ENCODE measurements around the gene FAM184B. TPM values are rescaled to one million over a fixed set of nuclear protein-coding genes. Genes with fewer than 3 reads are reported as not detected.

The FAM184B gene
- total and polyA plus RNA-seq, 2 experiments from 2014 or later, result 0.06 TPM; not detected in 1

DNA sequence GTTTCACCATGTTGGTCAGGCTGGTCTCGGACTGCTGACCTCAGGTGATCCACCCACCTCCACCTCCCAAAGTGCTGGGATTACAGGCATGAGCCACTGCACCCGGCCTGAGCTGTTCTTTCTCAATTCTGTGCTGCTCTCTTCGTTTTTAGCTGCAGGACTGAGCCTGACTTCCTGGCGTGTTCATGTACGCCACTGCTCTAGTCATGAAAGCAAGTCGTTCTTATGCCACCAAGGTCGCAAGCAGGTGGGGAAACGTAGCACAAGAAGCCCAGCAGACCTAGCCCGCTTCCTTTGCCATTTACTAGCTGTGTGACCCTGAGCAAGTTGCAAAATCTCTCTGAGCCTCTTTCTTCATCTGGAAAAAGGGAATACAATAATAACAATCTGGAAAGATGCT, 123.6 kb downstream of the FAM184B start:
- Histone ChIP-seq H3K9me3 (ENCODE audit: low read depth) (no peaks in the 10 kb centered on the region), H3F3A (ENCODE audit: insufficient read depth) (no peaks in the 10 kb centered on the region), H3K36me3 (ENCODE audit: low read depth) (no peaks in the 10 kb centered on the region), H2AFZ (no peak overlapping the region), H4K20me1 (ENCODE audit: insufficient read depth) (no peaks in the 10 kb centered on the region), H3K9me2 (ENCODE audit: insufficient read depth) (no peaks in the 10 kb centered on the region), H3K4me3 (no peak overlapping the region), H3K79me2 (ENCODE audit: insufficient read depth) (no peaks in the 10 kb centered on the region), H3K4me1 (ENCODE audit: insufficient read depth) (no peaks in the 10 kb centered on the region), H3K27ac (no peak overlapping the region), H3K4me2 (ENCODE audit: unreplicated experiment) (no peak overlapping the region), H3K9ac (no peak overlapping the region), H3K27me3 (replicated peaks; ENCODE audit: insufficient read depth) (0 out of 2 replicates have a peak, but pooled peaks cover 7% of the 10 kb centered on the region)
- 58 to 63% methylated on average over 9 of the region's 9 CpGs for WGBS, 2 experiments (ENCODE audit: low coverage in 1 of 2, low lambda C conversion rate in 2 of 2, missing lambda C conversion rate in 2 of 2)
- in situ Hi-C loops (cut with MboI), result no loop called here
- DNase-seq, result no peak
- no peak for TF ChIP-seq EZH2 (IDR thresholded peaks at IDR 0.05; ENCODE audit: insufficient read depth, poor library complexity, severe bottlenecking)
- TF ChIP-seq EZH2phosphoT487 (IDR thresholded peaks at IDR 0.05; ENCODE audit: insufficient read depth, low read depth), result no peak

DNA sequence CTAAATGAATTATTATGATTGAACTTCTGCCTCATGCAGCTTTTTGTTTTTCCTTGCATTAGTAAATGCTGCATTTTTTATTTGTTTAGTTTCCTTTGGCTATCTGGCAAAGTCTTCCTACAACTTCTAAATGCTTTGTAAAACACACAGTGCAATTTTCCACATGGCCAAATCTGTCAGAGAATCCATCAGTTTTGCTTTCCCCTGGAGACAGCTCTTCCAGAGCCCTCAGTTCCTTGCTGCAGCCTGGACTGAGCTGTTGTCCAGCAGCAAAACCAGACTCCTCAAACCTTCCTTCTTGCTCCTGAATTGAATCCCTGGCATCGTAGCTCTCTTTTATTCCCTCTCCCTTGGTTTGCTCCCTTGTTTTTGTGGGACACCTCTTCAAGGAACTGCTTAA, 124.3 kb downstream of the FAM184B start:
- WGBS, 2 experiments (ENCODE audit: low coverage in 1 of 2, low lambda C conversion rate in 2 of 2, missing lambda C conversion rate in 2 of 2), result 22 to 47% methylated on average over 1 of the region's 1 CpG
- TF ChIP-seq EZH2 (IDR thresholded peaks at IDR 0.05; ENCODE audit: insufficient read depth, poor library complexity, severe bottlenecking) (no peak), EZH2phosphoT487 (IDR thresholded peaks at IDR 0.05; ENCODE audit: insufficient read depth, low read depth) (no peak)

DNA sequence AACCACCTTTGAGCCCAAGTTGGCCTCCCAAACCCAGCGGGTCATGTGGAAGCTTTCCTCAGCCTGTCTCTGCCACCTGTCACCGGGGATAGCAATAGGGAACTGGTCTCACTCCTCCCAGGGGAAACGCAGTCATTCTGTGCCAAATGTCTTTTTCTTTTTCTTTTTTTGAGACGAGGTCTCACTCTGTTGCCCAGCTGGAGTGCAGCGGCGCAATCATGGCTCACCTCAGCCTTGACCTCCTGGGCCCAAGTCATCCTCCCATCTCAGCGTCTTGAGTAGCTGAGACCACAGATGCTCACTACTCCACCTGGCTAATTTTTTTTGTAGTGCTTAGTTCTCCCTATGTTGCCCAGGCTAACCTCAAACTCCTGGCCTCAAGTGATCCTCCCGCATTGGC, 126.7 kb downstream of the FAM184B start:
- Histone ChIP-seq H3K9me3 (ENCODE audit: low read depth) (no peaks in the 10 kb centered on the region), H3K9ac (no peak overlapping the region), H3K79me2 (ENCODE audit: insufficient read depth) (no peaks in the 10 kb centered on the region), H3K27ac (no peak overlapping the region), H3K4me3 (no peak overlapping the region), H3K4me1 (ENCODE audit: insufficient read depth) (no peaks in the 10 kb centered on the region), H3K27me3 (replicated peaks; ENCODE audit: insufficient read depth) (0 out of 2 replicates have a peak, but pooled peaks cover 7% of the 10 kb centered on the region), H3K4me2 (ENCODE audit: unreplicated experiment) (no peak overlapping the region), H4K20me1 (ENCODE audit: insufficient read depth) (no peaks in the 10 kb centered on the region), H2AFZ (no peak overlapping the region), H3K36me3 (ENCODE audit: low read depth) (no peaks in the 10 kb centered on the region), H3K9me2 (ENCODE audit: insufficient read depth) (no peaks in the 10 kb centered on the region), H3F3A (ENCODE audit: insufficient read depth) (no peaks in the 10 kb centered on the region)
- WGBS, 2 experiments (ENCODE audit: low coverage in 1 of 2, low lambda C conversion rate in 2 of 2, missing lambda C conversion rate in 2 of 2), result 74 to 75% methylated on average over 8 of the region's 8 CpGs
- TF ChIP-seq EZH2 (IDR thresholded peaks at IDR 0.05; ENCODE audit: insufficient read depth, poor library complexity, severe bottlenecking) (no peak), EZH2phosphoT487 (IDR thresholded peaks at IDR 0.05; ENCODE audit: insufficient read depth, low read depth) (no peak)
- no peak for DNase-seq
- in situ Hi-C loops (cut with MboI), result no loop called here

More for the DNA sequence above, 124.3 kb downstream of the FAM184B start:
- Histone ChIP-seq H3K9me2 (ENCODE audit: insufficient read depth) (no peaks in the 10 kb centered on the region), H3F3A (ENCODE audit: insufficient read depth) (no peaks in the 10 kb centered on the region), H3K4me2 (ENCODE audit: unreplicated experiment) (no peak overlapping the region), H3K9ac (no peak overlapping the region), H3K79me2 (ENCODE audit: insufficient read depth) (no peaks in the 10 kb centered on the region), H3K9me3 (ENCODE audit: low read depth) (no peaks in the 10 kb centered on the region), H3K27ac (no peak overlapping the region), H3K4me1 (ENCODE audit: insufficient read depth) (no peaks in the 10 kb centered on the region), H3K4me3 (no peak overlapping the region), H4K20me1 (ENCODE audit: insufficient read depth) (no peaks in the 10 kb centered on the region), H3K27me3 (replicated peaks; ENCODE audit: insufficient read depth) (0 out of 2 replicates have a peak, but pooled peaks cover 7% of the 10 kb centered on the region), H3K36me3 (ENCODE audit: low read depth) (no peaks in the 10 kb centered on the region), H2AFZ (no peak overlapping the region)
- in situ Hi-C loops (cut with MboI), result no loop called here
- no peak for DNase-seq

DNA sequence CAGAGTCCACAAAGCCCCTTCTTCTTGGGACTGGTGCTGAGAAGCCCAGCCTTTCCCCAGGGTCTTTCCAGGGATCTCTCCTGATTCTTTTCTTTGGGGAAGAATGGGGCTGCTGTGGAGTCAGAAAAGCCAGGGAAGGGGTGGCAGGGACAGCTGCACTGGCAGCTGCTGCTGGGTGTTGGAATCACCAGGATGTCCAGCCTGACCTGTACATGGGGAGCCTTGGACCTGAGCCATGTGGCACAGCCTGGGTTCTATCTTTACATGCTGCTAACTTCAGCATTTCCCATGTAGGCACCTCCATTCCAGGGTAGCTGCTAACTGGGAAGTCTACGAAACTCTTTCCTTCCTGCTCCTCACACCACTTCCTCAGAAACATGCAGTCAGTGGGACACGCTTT, 131.0 kb downstream of the FAM184B start:
- no peaks in the 10 kb centered on the region for H3K79me2 ChIP-seq (ENCODE audit: insufficient read depth)
- no peak overlapping the region for H3K27ac ChIP-seq
- DNase-seq, result no peak
- H3K4me1 ChIP-seq (ENCODE audit: insufficient read depth), result no peaks in the 10 kb centered on the region
- no peak overlapping the region for H2AFZ ChIP-seq
- no peaks in the 10 kb centered on the region for H3K9me3 ChIP-seq (ENCODE audit: low read depth)
- H3F3A ChIP-seq (ENCODE audit: insufficient read depth), result no peaks in the 10 kb centered on the region
- no peak overlapping the region for H3K4me2 ChIP-seq (ENCODE audit: unreplicated experiment)
- in situ Hi-C loops (cut with MboI), result no loop called here
- no peak overlapping the region for H3K4me3 ChIP-seq
- H4K20me1 ChIP-seq (ENCODE audit: insufficient read depth), result no peaks in the 10 kb centered on the region
- no peaks in the 10 kb centered on the region for H3K9me2 ChIP-seq (ENCODE audit: insufficient read depth)
- 68 to 74% methylated on average over 2 of the region's 2 CpGs for WGBS, 2 experiments (ENCODE audit: low coverage in 1 of 2, low lambda C conversion rate in 2 of 2, missing lambda C conversion rate in 2 of 2)
- TF ChIP-seq EZH2phosphoT487 (IDR thresholded peaks at IDR 0.05; ENCODE audit: insufficient read depth, low read depth), result no peak
- H3K36me3 ChIP-seq (ENCODE audit: low read depth), result no peaks in the 10 kb centered on the region
- no peaks in the 10 kb centered on the region for H3K27me3 ChIP-seq (replicated peaks; ENCODE audit: insufficient read depth)
- no peak overlapping the region for H3K9ac ChIP-seq

DNA sequence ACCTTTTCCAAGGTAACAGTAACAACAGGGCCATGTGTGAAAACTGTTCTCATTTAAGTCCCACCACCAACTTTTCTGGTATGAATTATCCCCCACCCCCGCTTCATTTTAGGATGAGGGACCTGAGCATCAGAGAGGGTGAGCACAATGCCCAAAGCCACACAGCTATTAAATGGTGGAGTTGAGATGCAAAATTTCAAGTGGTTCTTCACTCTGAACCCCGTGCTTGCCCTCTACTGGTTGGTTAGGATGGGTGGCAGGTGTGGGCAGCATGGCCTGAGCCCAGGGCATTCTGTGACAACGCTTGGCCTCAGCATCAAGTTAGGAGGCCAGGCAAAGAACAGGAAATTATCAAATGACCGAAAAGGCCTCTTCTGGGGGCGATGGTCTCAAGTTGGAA, 133.5 kb downstream of the FAM184B start:
- Histone ChIP-seq H3K27me3 (replicated peaks; ENCODE audit: insufficient read depth) (no peaks in the 10 kb centered on the region), H3K9ac (no peak overlapping the region), H3K36me3 (ENCODE audit: low read depth) (no peaks in the 10 kb centered on the region), H3K79me2 (ENCODE audit: insufficient read depth) (no peaks in the 10 kb centered on the region), H3K4me2 (ENCODE audit: unreplicated experiment) (no peak overlapping the region), H3K9me3 (ENCODE audit: low read depth) (no peaks in the 10 kb centered on the region), H2AFZ (no peak overlapping the region), H3F3A (ENCODE audit: insufficient read depth) (no peaks in the 10 kb centered on the region), H3K4me3 (no peak overlapping the region), H4K20me1 (ENCODE audit: insufficient read depth) (no peaks in the 10 kb centered on the region), H3K4me1 (ENCODE audit: insufficient read depth) (no peaks in the 10 kb centered on the region), H3K27ac (no peak overlapping the region), H3K9me2 (ENCODE audit: insufficient read depth) (no peaks in the 10 kb centered on the region)
- TF ChIP-seq EZH2phosphoT487 (IDR thresholded peaks at IDR 0.05; ENCODE audit: insufficient read depth, low read depth) (no peak), EZH2 (IDR thresholded peaks at IDR 0.05; ENCODE audit: insufficient read depth, poor library complexity, severe bottlenecking) (no peak)
- in situ Hi-C loops (cut with MboI), result loop anchor here (10.0 kb wide), 1 partner anchor 137 kb away; the partner anchor contains the start of gene FAM184B
- DNase-seq, result no peak
- WGBS, 2 experiments (ENCODE audit: low coverage in 1 of 2, low lambda C conversion rate in 2 of 2, missing lambda C conversion rate in 2 of 2), result 74 to 77% methylated on average over 5 of the region's 5 CpGs

All from GM23248 (cell line).